Stimulated activated CD4-positive, alpha-beta T cell treated with anti-CD3 and anti-CD28 coated beads, Interleukin-1b, Interleukin-23, amount 100 ng/mL, for 1 hour (primary cell): ENCODE data around the gene ALOX5.

Experiments
- DNase-seq, 2 donors: peaks; one replicate each; pipeline ENCODE4 v3.0.0-alpha.2; 2020; ENCODE audit warnings: low read depth in 2 of 2

The ALOX5 gene

GRCh38 chr10:45443101-45444009, 69.3 kb downstream of the ALOX5 start:
- no peak for DNase-seq

- no peak for DNase-seq
These were observed 70.0 kb downstream of the ALOX5 start for GRCh38 chr10:45444022-45444421.

GRCh38 chr10:45444976-45445898, 71.2 kb downstream of the ALOX5 start:
- no peak for DNase-seq

- DNase-seq = no peak
These were observed 72.8 kb downstream of the ALOX5 start for GRCh38 chr10:45446858-45447257.

GRCh38 chr10:45447416-45447815, 73.4 kb downstream of the ALOX5 start:
- DNase-seq = no peak

GRCh38 chr10:45450866-45451265, 76.8 kb downstream of the ALOX5 start:
- DNase-seq = no peak

- no peak for DNase-seq
These were observed 77.4 kb downstream of the ALOX5 start for GRCh38 chr10:45451407-45451806.

- DNase-seq = no peak
These were observed 78.3 kb downstream of the ALOX5 start for GRCh38 chr10:45452268-45452667.

- no peak for DNase-seq
These were observed 78.9 kb downstream of the ALOX5 start for GRCh38 chr10:45452743-45453452.

- no peak for DNase-seq
These were observed 79.7 kb downstream of the ALOX5 start for GRCh38 chr10:45453639-45454255.

GRCh38 chr10:45454262-45454661, 80.2 kb downstream of the ALOX5 start:
- DNase-seq = no peak

- no peak for DNase-seq
These were observed 80.8 kb downstream of the ALOX5 start for GRCh38 chr10:45454859-45455258.

GRCh38 chr10:45456233-45456632, 82.2 kb downstream of the ALOX5 start:
- DNase-seq = no peak

GRCh38 chr10:45456822-45457221, 82.8 kb downstream of the ALOX5 start:
- DNase-seq = no peak

GRCh38 chr10:45457487-45457886, 83.5 kb downstream of the ALOX5 start:
- DNase-seq = no peak

GRCh38 chr10:45460235-45460878, 86.3 kb downstream of the ALOX5 start:
- DNase-seq = no peak

- DNase-seq = no peak
These were observed 87.0 kb downstream of the ALOX5 start for GRCh38 chr10:45461034-45461433.

GRCh38 chr10:45463244-45464116, 89.5 kb downstream of the ALOX5 start:
- no peak for DNase-seq

- DNase-seq = peak; percentile 45 to 63
These were observed 91.0 kb downstream of the ALOX5 start for GRCh38 chr10:45464958-45465567.

- DNase-seq = no peak
These were observed 92.8 kb downstream of the ALOX5 start for GRCh38 chr10:45466784-45467183.
